HEK293 (cell line): ENCODE data around the gene BUB1B.

Source experiments
- CTCF ChIA-PET: fragments of 350-600 bp; formaldehyde crosslinking; extraction: SDS; loops from one replicate; lab custom pipeline; 2021; ENCODE audit warnings: antibody characterized with exemption; lab: Yijun Ruan, JAX
- POLR2A ChIA-PET: fragments of 300-600 bp; formaldehyde crosslinking; extraction: SDS; loops from one replicate; lab custom pipeline; 2020; ENCODE audit warnings: antibody characterized with exemption, inconsistent platforms; lab: Yijun Ruan, JAX
- H3K27ac ChIP-seq: fragments of 200-500 bp; sonication (Bioruptor generic); 2 replicates; pipeline ENCODE4 v1.5.1; 2014; ENCODE audit warnings: low read depth, low read length, control low read depth, inconsistent platforms; ENCODE audit errors: extremely low read depth
- H3K36me3 ChIP-seq, 2 experiments: fragments of 200-500 bp in 1 of 2; sonication (Bioruptor generic) in 1 of 2; 1 replicate in 1 of 2; 2 replicates in 1 of 2; pipeline ENCODE4 v1.5.1; 2014 to 2017; ENCODE audit warnings: inconsistent platforms in 2 of 2, low read length in 2 of 2; ENCODE audit not compliant: control insufficient read depth in 2 of 2, insufficient read depth in 1 of 2
- H3K4me1 ChIP-seq: fragments of 200-500 bp; sonication (Bioruptor generic); 2 replicates; pipeline ENCODE4 v1.5.1; 2014; ENCODE audit warnings: mild to moderate bottlenecking, low read length, inconsistent platforms; ENCODE audit not compliant: control insufficient read depth, insufficient read depth
- H3K4me3 ChIP-seq: 2 replicates; pipeline ENCODE4 v1.5.1; 2011; ENCODE audit warnings: low read depth, mild to moderate bottlenecking, control low read depth, low read length, moderate library complexity
- H3K9me3 ChIP-seq: fragments of 200-500 bp; sonication (Bioruptor generic); 2 replicates; pipeline ENCODE4 v1.5.1; 2014; ENCODE audit warnings: low read depth, low read length, inconsistent platforms; ENCODE audit not compliant: control insufficient read depth, insufficient read depth
- GLIS1 ChIP-seq: fragments of 450-650 bp; formaldehyde crosslinking; IDR thresholded peaks from 2 replicates; pipeline ENCODE4 v1.5.1; 2016; ENCODE audit warnings: missing biosample characterization, missing genetic modification characterization
- KLF7 ChIP-seq: fragments of 450-650 bp; formaldehyde crosslinking; IDR thresholded peaks from 2 replicates; pipeline ENCODE4 v1.5.1; 2016; ENCODE audit warnings: missing biosample characterization, missing genetic modification characterization, borderline replicate concordance
- MZF1 ChIP-seq: fragments of 450-650 bp; formaldehyde crosslinking; IDR thresholded peaks from 2 replicates; pipeline ENCODE4 v1.5.1; 2017; ENCODE audit warnings: missing biosample characterization, missing genetic modification characterization, borderline replicate concordance
- RBAK ChIP-seq: fragments of 450-650 bp; formaldehyde crosslinking; IDR thresholded peaks from 2 replicates; pipeline ENCODE4 v1.5.1; 2016; ENCODE audit warnings: missing biosample characterization, missing genetic modification characterization
- YY2 ChIP-seq: fragments of 450-650 bp; formaldehyde crosslinking; IDR thresholded peaks from 2 replicates; pipeline ENCODE4 v1.5.1; 2016; ENCODE audit warnings: missing biosample characterization, missing genetic modification characterization
- ZBTB1 ChIP-seq: fragments of 450-650 bp; formaldehyde crosslinking; IDR thresholded peaks from 2 replicates; pipeline ENCODE4 v1.5.1; 2016; ENCODE audit warnings: missing biosample characterization, missing genetic modification characterization
- ZBTB7A ChIP-seq: fragments of 450-650 bp; formaldehyde crosslinking; IDR thresholded peaks from 2 replicates; pipeline ENCODE4 v1.5.1; 2016; ENCODE audit warnings: low read depth, missing biosample characterization, missing genetic modification characterization
- ZEB2 ChIP-seq: fragments of 450-650 bp; formaldehyde crosslinking; IDR thresholded peaks from 2 replicates; pipeline ENCODE4 v1.5.1; 2016; ENCODE audit warnings: missing biosample characterization, missing genetic modification characterization
- ZFP3 ChIP-seq: fragments of 450-650 bp; formaldehyde crosslinking; IDR thresholded peaks from 2 replicates; pipeline ENCODE4 v1.5.1; 2016; ENCODE audit warnings: low read depth, missing biosample characterization, missing genetic modification characterization
- ZFP41 ChIP-seq: fragments of 450-650 bp; formaldehyde crosslinking; IDR thresholded peaks from 2 replicates; pipeline ENCODE4 v1.5.1; 2016; ENCODE audit warnings: missing biosample characterization, missing genetic modification characterization, borderline replicate concordance
- ZNF169 ChIP-seq: fragments of 450-650 bp; formaldehyde crosslinking; IDR thresholded peaks from 2 replicates; pipeline ENCODE4 v1.5.1; 2016; ENCODE audit warnings: missing biosample characterization, missing genetic modification characterization
- ZNF214 ChIP-seq: fragments of 450-650 bp; formaldehyde crosslinking; IDR thresholded peaks from 2 replicates; pipeline ENCODE4 v1.5.1; 2017; ENCODE audit warnings: missing biosample characterization, mild to moderate bottlenecking, missing genetic modification characterization, borderline replicate concordance
- ZNF23 ChIP-seq: fragments of 450-650 bp; formaldehyde crosslinking; IDR thresholded peaks from 2 replicates; pipeline ENCODE4 v1.5.1; 2016; ENCODE audit warnings: missing biosample characterization, missing genetic modification characterization, borderline replicate concordance
- ZNF302 ChIP-seq: fragments of 450-650 bp; formaldehyde crosslinking; IDR thresholded peaks from 2 replicates; pipeline ENCODE4 v1.5.1; 2016; ENCODE audit warnings: missing biosample characterization, missing genetic modification characterization, low read depth
- ZNF335 ChIP-seq: fragments of 450-650 bp; formaldehyde crosslinking; conservative IDR thresholded peaks from 2 replicates; pipeline ENCODE4 v1.5.1; 2016; ENCODE audit warnings: missing biosample characterization, missing genetic modification characterization
- ZNF416 ChIP-seq: fragments of 450-650 bp; formaldehyde crosslinking; IDR thresholded peaks from 2 replicates; pipeline ENCODE4 v1.5.1; 2016; ENCODE audit warnings: missing biosample characterization, missing genetic modification characterization
- ZNF529 ChIP-seq: fragments of 450-650 bp; formaldehyde crosslinking; IDR thresholded peaks from 2 replicates; pipeline ENCODE4 v1.5.1; 2017; ENCODE audit warnings: missing genetic modification characterization, missing biosample characterization; ENCODE audit not compliant: insufficient replicate concordance
- ZNF600 ChIP-seq: fragments of 450-650 bp; formaldehyde crosslinking; IDR thresholded peaks from 2 replicates; pipeline ENCODE4 v1.5.1; 2016; ENCODE audit warnings: missing biosample characterization, missing genetic modification characterization
- ZNF654 ChIP-seq: fragments of 450-650 bp; formaldehyde crosslinking; IDR thresholded peaks from 2 replicates; pipeline ENCODE4 v1.5.1; 2016; ENCODE audit warnings: low read depth, missing biosample characterization, missing genetic modification characterization
- ZNF670 ChIP-seq: fragments of 450-650 bp; formaldehyde crosslinking; IDR thresholded peaks from 2 replicates; pipeline ENCODE4 v1.5.1; 2016; ENCODE audit warnings: missing biosample characterization, missing genetic modification characterization, low read depth
- TF ChIP-seq, protein P1 (sequence below): fragments of 450-650 bp; formaldehyde crosslinking; IDR thresholded peaks from 2 replicates; pipeline ENCODE4 v1.5.1; 2016; ENCODE audit warnings: missing biosample characterization, missing genetic modification characterization
- TF ChIP-seq, protein P2 (sequence below): IDR thresholded peaks from 2 replicates; pipeline ENCODE4 v1.6.1; 2011; ENCODE audit warnings: mild to moderate bottlenecking, low read depth, low read length, borderline replicate concordance
- TF ChIP-seq, protein P3 (sequence below): fragments of 450-650 bp; formaldehyde crosslinking; IDR thresholded peaks from 2 replicates; pipeline ENCODE4 v1.5.1; 2016; ENCODE audit warnings: missing biosample characterization, missing genetic modification characterization, borderline replicate concordance

Gene BUB1B

DNA sequence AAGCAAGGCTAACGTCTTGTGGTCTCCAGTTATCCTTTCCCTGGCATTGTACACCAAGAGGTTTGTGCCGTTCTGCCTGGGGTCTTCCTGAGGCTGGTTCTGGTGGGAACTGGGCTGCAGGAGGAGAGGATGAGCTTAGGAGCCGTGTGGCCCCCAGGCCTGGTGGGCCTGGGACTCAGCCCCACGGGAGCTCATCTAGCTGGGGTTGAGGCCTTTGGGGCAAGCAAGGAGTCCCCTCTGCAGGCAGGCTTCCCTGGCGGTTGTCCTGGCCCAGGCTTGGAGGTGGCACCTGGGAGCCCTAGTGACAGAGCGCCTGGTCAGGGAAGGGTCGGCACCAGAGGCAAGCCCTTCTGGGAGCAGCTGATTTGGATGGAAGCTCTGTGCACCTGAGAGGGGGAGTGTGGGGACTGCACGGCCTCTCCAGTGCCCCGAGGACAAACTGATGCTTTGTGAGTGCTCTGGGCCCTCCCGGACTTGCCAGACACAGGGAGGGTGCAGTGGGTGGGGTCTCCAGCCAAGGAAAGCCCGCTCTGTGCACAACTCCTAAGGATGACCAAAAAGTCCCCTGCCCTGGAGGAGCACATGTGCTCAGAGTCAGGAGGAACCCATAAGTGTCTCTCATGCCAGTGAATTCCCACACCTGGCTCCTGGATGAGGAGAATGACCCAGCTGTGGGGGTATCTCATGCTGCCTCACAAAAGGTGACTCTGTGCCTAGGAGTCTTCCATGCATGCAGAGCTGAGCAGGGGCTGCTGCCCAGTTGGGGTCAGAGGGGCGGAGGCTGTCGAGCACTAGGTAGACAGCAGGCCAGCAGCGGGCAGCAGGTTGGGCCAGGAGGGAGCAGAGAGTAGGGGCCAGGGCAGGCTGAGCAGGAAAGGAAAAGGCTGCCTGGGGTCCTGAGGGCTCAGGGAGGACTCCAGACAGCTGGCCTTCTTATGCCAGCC is 80.7 kb downstream of the BUB1B start (continued):
- TF ChIP-seq, protein P1, sequence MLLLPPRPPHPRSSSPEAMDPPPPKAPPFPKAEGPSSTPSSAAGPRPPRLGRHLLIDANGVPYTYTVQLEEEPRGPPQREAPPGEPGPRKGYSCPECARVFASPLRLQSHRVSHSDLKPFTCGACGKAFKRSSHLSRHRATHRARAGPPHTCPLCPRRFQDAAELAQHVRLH, result no peak
- TF ChIP-seq ZNF335 (tag by site-specific recombination) (no peak), MZF1 (tag by site-specific recombination) (no peak), ZEB2 (no peak), ZNF654 (no peak), ZNF23 (no peak), KLF7 (no peak), GLIS1 (no peak)

DNA sequence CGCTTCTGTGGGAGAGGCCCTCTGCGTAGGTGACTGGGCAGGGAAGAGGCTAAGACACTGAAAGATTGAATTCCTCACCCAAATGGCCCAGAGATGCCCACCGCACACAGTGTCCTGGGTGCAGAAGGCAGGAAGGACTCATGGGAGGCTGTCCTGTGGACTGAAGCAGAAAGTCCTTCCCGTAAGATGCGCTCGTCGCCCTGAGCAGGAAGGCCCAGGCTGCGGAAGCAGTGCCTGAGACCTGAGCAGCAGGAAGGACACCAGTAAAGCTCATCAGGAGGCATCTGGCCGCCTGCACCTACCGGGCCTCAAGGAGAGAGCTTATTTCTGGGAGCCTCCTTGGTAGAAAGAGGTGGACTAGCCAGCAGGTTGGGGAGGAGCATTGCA is 81.3 kb downstream of the BUB1B start:
- Histone ChIP-seq H3K27ac (no peak overlapping the region), H3K36me3 (no peaks in the 10 kb centered on the region), H3K9me3 (no peaks in the 10 kb centered on the region), H3K4me1 (peaks cover 5% of the 10 kb centered on the region; the same call in 1 of the 2 replicates), H3K4me3 (no peak overlapping the region)
- ChIA-PET CTCF (interaction anchor here (2.5 to 10.3 kb wide), 2 partner anchors 25 to 32 kb away, joined by 7 to 68 read pairs; no protein-coding TSS in a partner anchor), POLR2A (no interaction called here)
- TF ChIP-seq ZFP3 (tag by site-specific recombination), result no peak
- no peak for TF ChIP-seq ZFP41 (tag by site-specific recombination)
- TF ChIP-seq, protein P2, sequence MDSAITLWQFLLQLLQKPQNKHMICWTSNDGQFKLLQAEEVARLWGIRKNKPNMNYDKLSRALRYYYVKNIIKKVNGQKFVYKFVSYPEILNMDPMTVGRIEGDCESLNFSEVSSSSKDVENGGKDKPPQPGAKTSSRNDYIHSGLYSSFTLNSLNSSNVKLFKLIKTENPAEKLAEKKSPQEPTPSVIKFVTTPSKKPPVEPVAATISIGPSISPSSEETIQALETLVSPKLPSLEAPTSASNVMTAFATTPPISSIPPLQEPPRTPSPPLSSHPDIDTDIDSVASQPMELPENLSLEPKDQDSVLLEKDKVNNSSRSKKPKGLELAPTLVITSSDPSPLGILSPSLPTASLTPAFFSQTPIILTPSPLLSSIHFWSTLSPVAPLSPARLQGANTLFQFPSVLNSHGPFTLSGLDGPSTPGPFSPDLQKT, result no peak
- no peak for TF ChIP-seq ZNF302 (tag by site-specific recombination)
- no peak for TF ChIP-seq ZNF670 (tag by site-specific recombination)
- no peak for TF ChIP-seq ZNF169 (tag by site-specific recombination)
- no peak for TF ChIP-seq RBAK
- TF ChIP-seq ZNF600 (tag by site-specific recombination), result no peak
- TF ChIP-seq, protein P3, sequence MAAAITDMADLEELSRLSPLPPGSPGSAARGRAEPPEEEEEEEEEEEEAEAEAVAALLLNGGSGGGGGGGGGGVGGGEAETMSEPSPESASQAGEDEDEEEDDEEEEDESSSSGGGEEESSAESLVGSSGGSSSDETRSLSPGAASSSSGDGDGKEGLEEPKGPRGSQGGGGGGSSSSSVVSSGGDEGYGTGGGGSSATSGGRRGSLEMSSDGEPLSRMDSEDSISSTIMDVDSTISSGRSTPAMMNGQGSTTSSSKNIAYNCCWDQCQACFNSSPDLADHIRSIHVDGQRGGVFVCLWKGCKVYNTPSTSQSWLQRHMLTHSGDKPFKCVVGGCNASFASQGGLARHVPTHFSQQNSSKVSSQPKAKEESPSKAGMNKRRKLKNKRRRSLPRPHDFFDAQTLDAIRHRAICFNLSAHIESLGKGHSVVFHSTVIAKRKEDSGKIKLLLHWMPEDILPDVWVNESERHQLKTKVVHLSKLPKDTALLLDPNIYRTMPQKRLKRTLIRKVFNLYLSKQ, result no peak
- no peak for TF ChIP-seq ZNF23

DNA sequence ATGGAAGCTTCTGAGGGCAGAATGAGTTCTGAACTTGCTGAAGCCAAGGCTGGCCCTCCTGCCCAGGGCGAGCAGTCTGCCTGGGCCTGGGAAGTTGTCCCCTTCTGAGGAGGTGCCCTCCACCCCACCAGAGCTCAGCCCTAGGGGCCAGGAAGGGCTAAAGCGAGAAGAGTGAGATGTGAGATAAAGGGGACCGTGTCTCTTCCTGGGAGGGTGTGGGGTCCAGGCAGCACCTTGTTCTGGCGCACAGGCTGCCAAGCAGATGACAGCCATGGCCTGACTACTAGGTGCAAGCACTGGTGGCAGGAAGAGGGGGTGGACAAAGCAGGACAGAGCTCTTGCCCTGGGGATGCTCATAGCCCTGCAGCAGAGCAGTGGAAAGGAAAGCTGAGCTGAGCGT is 81.7 kb downstream of the BUB1B start:
- Histone ChIP-seq H3K36me3 (no peaks in the 10 kb centered on the region), H3K27ac (no peak overlapping the region), H3K4me1 (peaks cover 5% of the 10 kb centered on the region; the same call in 1 of the 2 replicates), H3K4me3 (no peak overlapping the region), H3K9me3 (no peaks in the 10 kb centered on the region)
- POLR2A ChIA-PET, result no interaction called here
- CTCF ChIA-PET, result interaction anchor here (2.5 to 10.3 kb wide), 2 partner anchors 25 to 31 kb away, joined by 7 to 68 read pairs; no protein-coding TSS in a partner anchor
- TF ChIP-seq ZBTB1 (tag by site-specific recombination) (no peak), ZFP41 (tag by site-specific recombination) (no peak), ZNF529 (tag by site-specific recombination) (no peak), ZNF416 (tag by site-specific recombination) (no peak), ZNF214 (no peak), YY2 (tag by site-specific recombination) (no peak), ZBTB7A (tag by site-specific recombination) (no peak)
